Fibroblast of the conjunctiva (primary cell): Measurements from ENCODE around the gene USP44.
A peak's percentile ranks its signal among the peaks of the same experiment; 100 is the strongest.
"Not testable (repeated sequence)": the region's sequence is repeated elsewhere in the genome, so short reads cannot be mapped to it uniquely, and the experiment has no call there.

Experiments
- DNase-seq: peaks from one replicate; pipeline ENCODE4 v3.0.0-alpha.2; 2010; ENCODE audit warnings: low read depth

Gene USP44

DNA sequence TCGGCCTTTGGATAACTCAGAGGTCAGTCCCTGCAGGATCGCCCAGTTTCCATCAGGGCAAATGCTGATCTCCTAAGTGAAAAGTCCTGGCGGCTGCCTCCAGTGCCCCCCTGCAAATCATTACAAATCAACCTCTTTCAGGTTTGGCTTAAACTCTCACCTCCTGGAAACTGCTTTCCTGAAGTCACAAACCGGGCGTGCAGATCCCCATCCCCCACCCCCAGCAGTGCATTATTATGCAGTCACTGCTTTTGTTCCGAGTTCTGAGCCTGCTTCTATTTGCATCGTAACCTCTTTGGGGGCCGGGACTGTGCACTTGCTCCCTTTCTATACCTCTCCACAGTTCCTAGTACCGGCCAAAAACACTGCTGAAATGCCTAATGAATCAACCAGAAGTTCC lies at the start of gene USP44:
Gene USP44, minus strand, starts transcription at position 172 of the 400 bp plus-strand sequence. CDS start 17,220 bp downstream, outside the sequence.
- DNase-seq, result no peak

GRCh38 chr12:95600567-95600966 lies 49.3 kb upstream of the USP44 start:
- DNase-seq, result no peak

GRCh38 chr12:95599880-95600279 lies 48.6 kb upstream of the USP44 start:
- no peak for DNase-seq

GRCh38 chr12:95594136-95594535 lies 42.9 kb upstream of the USP44 start:
- no peak for DNase-seq

GRCh38 chr12:95593266-95593871 lies 42.1 kb upstream of the USP44 start:
- DNase-seq, result no peak

DNA sequence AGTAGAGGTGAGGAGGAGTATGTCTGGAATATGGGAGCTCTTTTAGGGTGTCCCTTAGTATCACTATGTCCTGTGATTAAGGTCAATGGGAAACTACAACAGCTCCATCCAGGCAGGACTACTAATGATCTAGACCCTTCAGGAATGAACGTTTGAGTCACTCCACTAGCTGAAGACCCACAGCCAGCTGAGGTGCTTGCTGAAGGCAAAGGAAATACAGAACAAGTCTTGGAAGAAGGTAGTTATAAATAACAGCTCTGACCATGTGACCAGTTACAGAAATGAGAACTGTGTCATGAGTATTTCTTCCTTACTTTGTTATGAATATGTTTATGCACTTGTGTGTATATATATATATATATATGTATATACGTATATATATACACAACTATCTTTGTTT lies 40.5 kb upstream of the USP44 start:
- no peak for DNase-seq

DNA sequence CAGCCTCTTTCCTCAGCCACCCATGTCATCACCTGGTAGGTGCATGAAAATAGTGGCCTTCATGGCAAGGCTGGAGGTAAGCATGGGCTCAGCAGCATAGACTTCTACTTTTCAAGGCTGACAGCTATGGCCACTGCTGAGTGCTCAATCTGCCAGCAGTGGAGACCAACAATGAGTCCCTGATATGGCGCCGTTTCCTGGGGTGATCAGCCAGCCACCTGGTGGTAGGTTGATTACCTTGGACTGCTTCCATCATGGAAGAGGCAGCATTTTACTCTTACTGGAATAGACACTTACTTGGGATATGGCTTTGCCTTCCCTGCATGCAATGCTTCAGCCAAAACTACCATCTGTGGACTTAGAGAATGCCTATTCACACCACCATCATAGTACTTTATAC lies 39.5 kb upstream of the USP44 start:
- no peak for DNase-seq

DNA sequence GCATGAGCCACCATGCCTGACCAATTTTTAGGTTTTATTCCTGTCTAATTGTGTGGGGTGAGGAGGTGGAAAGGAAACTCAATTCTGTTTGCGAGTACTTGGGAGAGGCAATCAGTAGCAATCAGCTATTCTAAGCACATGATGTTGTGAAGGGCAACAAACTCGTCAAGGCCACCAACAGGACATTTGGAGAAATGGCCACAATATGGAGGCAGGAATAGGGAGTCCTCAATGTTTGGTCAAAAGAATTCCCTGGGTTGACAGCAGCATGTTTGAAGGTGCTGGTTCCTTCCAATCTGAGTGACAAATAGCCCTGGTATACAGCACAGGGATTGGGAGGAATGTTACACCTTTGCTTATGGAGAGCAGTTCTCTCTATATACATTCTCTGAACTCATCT lies 32.7 kb upstream of the USP44 start:
- no peak for DNase-seq

- DNase-seq, result peak; percentile 37
Measured at GRCh38 chr12:95582230-95583058, 31.2 kb upstream of the USP44 start.

GRCh38 chr12:95577820-95578219 lies 26.5 kb upstream of the USP44 start:
- no peak for DNase-seq

- DNase-seq, result peak; percentile 21
Measured at GRCh38 chr12:95574799-95575452, 23.6 kb upstream of the USP44 start.

DNA sequence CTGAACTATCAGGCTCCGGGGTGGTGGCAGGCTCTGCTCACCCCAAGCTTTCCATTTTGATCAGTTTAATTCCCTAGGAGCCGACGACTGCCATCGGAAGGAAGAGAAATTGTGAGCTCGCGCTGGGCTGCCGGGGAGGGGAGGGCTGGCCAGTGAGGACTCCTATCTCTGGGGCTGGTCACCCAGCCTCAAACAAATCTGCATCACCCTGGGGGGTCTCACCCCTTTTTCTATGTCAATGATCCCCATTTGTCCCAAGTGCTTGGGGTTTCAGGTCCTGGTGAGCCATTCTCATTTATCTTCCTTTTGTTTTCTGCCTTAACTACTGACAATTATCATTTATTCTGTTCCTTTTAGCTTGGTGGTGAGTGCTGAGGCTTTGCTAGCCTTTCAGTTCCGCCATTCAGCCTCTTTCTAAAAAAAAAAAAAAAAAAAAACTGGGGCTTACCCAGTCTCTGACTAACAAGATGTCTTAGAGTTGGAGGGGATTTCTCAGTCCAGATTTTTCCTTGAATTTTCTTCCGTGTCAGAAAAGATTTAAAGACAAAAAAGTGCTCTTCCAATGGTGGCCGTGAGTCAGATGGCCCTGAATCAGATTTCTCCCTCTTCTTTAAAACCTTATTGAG lies 22.8 kb upstream of the USP44 start:
- no peak for DNase-seq

DNA sequence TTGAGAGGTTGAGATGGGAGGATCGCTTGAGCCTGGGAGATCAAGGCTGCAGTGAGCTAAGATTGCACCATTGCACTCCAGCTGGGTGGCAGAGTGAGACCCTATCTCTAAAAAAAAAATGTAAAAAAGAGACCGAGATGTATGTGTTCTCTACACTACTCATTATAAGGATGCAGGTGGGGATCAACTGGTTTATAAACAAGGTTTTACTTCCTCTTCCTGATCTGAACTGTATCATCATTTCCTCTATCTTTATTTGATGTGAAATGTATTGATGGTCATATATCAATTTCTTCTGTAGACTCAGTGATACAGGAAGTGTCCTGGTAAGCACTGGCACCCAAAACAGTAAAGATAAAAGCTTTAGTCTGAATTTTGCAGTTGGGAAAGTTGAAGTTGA lies 20.1 kb upstream of the USP44 start:
- DNase-seq, result no peak

DNA sequence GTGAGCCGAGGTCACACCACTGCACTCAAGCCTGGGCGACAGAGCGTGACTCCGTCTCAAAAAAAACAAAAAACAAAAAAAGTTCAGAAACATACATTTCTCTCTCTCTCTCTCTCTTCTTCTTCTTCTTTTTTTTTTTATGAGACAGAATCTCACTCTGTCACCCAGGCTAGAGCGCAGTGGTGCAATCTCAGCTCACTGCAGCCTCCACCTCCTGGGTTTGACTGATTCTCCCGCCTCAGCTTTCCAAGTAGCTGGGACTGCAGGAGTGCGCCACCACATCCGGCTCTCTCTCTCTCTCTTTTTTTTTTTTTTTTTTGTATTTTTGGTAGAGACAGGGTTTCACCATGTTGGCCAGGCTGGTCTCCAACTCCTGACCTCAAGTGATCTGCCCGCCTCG lies 16.8 kb upstream of the USP44 start:
- not testable (repeated sequence) for DNase-seq

GRCh38 chr12:95557625-95558024 lies 6.3 kb upstream of the USP44 start:
- DNase-seq, result no peak

- DNase-seq, result no peak
Measured at GRCh38 chr12:95554532-95555071, 3.3 kb upstream of the USP44 start.

GRCh38 chr12:95553197-95553943 lies 2.1 kb upstream of the USP44 start:
- DNase-seq, result no peak

DNA sequence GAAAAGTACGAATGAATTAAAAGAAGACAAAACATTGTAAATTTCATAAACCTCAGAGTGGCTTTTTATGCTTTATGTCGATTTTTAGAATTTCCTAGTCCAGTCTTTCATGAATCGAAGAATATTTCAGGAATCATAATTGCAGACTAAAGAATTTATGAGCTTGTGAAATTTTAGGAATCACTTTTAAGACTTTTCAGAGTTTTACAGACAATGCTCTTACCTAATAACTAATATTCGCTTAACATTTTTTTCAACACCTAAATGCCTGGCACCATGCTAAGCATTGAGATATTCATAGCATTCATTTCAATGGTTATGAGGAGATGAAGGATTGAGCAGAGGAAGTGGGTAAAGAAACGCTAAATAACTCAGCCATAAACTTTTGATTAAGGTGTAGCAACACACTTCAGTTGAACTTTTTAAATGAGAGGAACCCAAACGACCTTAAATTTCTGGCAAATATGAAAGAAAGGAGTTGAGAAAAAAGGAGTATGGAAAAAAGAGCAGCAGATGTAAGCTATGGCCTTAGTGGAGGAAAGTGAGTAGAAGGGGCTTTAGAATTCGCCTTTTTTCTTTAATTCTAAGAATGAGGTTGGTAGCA lies 739 bp upstream of the USP44 start:
- no peak for DNase-seq

GRCh38 chr12:95549392-95550084 lies 1.7 kb downstream of the USP44 start:
- DNase-seq, result no peak

- DNase-seq, result no peak
Measured at GRCh38 chr12:95548539-95549391, 2.5 kb downstream of the USP44 start.
